Measurements from ENCODE around the gene CLEC17A. TPM values are rescaled to one million over a fixed set of nuclear protein-coding genes. Genes with fewer than 3 reads are reported as not detected.
"Not testable (repeated sequence)": the region's sequence is repeated elsewhere in the genome, so short reads cannot be mapped to it uniquely, and the experiment has no call there.

CLEC17A gene
- total RNA-seq, 1 donor from 2014 or later = 0.08 TPM

- Histone ChIP-seq H3K27me3 (ENCODE audit: control insufficient read depth, insufficient read depth, low read length) (no peaks in the 10 kb centered on the region), H3K36me3 (ENCODE audit: control insufficient read depth, insufficient read depth, low read length) (no peaks in the 10 kb centered on the region), H3K4me3 (ENCODE audit: low read depth, low read length) (no peak overlapping the region)
- no peak for TF ChIP-seq CTCF (IDR thresholded peaks at IDR 0.05; ENCODE audit: insufficient read depth, low read length, poor library complexity, severe bottlenecking)
- no peak for DNase-seq (ENCODE audit: low read depth)
Measured at GRCh38 chr19:14561847-14562351, 21.0 kb upstream of the CLEC17A start.

- no peak for DNase-seq (ENCODE audit: low read depth)
- no peaks in the 10 kb centered on the region for H3K36me3 ChIP-seq (ENCODE audit: control insufficient read depth, insufficient read depth, low read length)
- no peak for TF ChIP-seq CTCF (IDR thresholded peaks at IDR 0.05; ENCODE audit: insufficient read depth, low read length, poor library complexity, severe bottlenecking)
- no peak overlapping the region for H3K4me3 ChIP-seq (ENCODE audit: low read depth, low read length)
- H3K27me3 ChIP-seq (ENCODE audit: control insufficient read depth, insufficient read depth, low read length) = no peaks in the 10 kb centered on the region
Measured at GRCh38 chr19:14562660-14563589, 20.0 kb upstream of the CLEC17A start.

- no peaks in the 10 kb centered on the region for H3K36me3 ChIP-seq (ENCODE audit: control insufficient read depth, insufficient read depth, low read length)
- no peak overlapping the region for H3K4me3 ChIP-seq (ENCODE audit: low read depth, low read length)
- no peak for DNase-seq (ENCODE audit: low read depth)
- no peak for TF ChIP-seq CTCF (IDR thresholded peaks at IDR 0.05; ENCODE audit: insufficient read depth, low read length, poor library complexity, severe bottlenecking)
- no peaks in the 10 kb centered on the region for H3K27me3 ChIP-seq (ENCODE audit: control insufficient read depth, insufficient read depth, low read length)
Measured at GRCh38 chr19:14563590-14563926, 19.3 kb upstream of the CLEC17A start.

GRCh38 chr19:14563989-14564651, 18.8 kb upstream of the CLEC17A start:
- Histone ChIP-seq H3K4me3 (ENCODE audit: low read depth, low read length) (no peak overlapping the region), H3K27me3 (ENCODE audit: control insufficient read depth, insufficient read depth, low read length) (no peaks in the 10 kb centered on the region), H3K36me3 (ENCODE audit: control insufficient read depth, insufficient read depth, low read length) (no peaks in the 10 kb centered on the region)
- no peak for TF ChIP-seq CTCF (IDR thresholded peaks at IDR 0.05; ENCODE audit: insufficient read depth, low read length, poor library complexity, severe bottlenecking)
- DNase-seq (ENCODE audit: low read depth) = no peak

- H3K4me3 ChIP-seq (ENCODE audit: low read depth, low read length); H3K27me3 ChIP-seq (ENCODE audit: control insufficient read depth, insufficient read depth, low read length); H3K36me3 ChIP-seq (ENCODE audit: control insufficient read depth, insufficient read depth, low read length); DNase-seq (ENCODE audit: low read depth): not testable (repeated sequence)
Measured at GRCh38 chr19:14564652-14565297, 18.1 kb upstream of the CLEC17A start.

- H3K36me3 ChIP-seq (ENCODE audit: control insufficient read depth, insufficient read depth, low read length) = no peaks in the 10 kb centered on the region
- no peaks in the 10 kb centered on the region for H3K27me3 ChIP-seq (ENCODE audit: control insufficient read depth, insufficient read depth, low read length)
- no peak overlapping the region for H3K4me3 ChIP-seq (ENCODE audit: low read depth, low read length)
- TF ChIP-seq CTCF (IDR thresholded peaks at IDR 0.05; ENCODE audit: insufficient read depth, low read length, poor library complexity, severe bottlenecking) = no peak
- DNase-seq (ENCODE audit: low read depth) = no peak
Measured at GRCh38 chr19:14565298-14565679, 17.6 kb upstream of the CLEC17A start.
